Esophagus squamous epithelium (tissue), 5 donors: Measurements from ENCODE around the gene PODNL1. TPM values are rescaled to one million over a fixed set of nuclear protein-coding genes. Genes with fewer than 3 reads are reported as not detected.

ENCODE experiments used
- DNase-seq: peaks from one replicate; lab custom pipeline; 2025; lab: John Stamatoyannopoulos, UW
- H3K27ac ChIP-seq, 4 donors: fragments of 200-600 bp; sonication (generic); one replicate each; pipeline ENCODE4 v1.5.1; 2016 to 2019; ENCODE audit warnings: mild to moderate bottlenecking in 1 of 4
- H3K27me3 ChIP-seq, 4 donors: fragments of 200-600 bp; sonication (generic); 1 replicate in 3 of 4; 2 replicates in 1 of 4; pipeline versions ENCODE4 v1.5.1 to v1.6.0; 2017 to 2021; ENCODE audit warnings: antibody characterized with exemption in 1 of 4
- H3K36me3 ChIP-seq, 3 donors: fragments of 200-600 bp; sonication (generic); one replicate each; pipeline ENCODE4 v1.5.1; 2016 to 2019
- H3K4me1 ChIP-seq, 3 donors: fragments of 200-600 bp; sonication (generic); one replicate each; pipeline ENCODE4 v1.5.1; 2017 to 2019
- H3K4me3 ChIP-seq, 4 donors: fragments of 200-600 bp; sonication (generic); 1 replicate in 3 of 4; 2 replicates in 1 of 4; pipeline ENCODE4 v1.5.1; 2016 to 2019; ENCODE audit warnings: mild to moderate bottlenecking in 2 of 4, moderate library complexity in 1 of 4
- H3K9me3 ChIP-seq, 3 donors: fragments of 200-600 bp; sonication (generic); one replicate each; pipeline ENCODE4 v1.5.1; 2016 to 2019
- CTCF ChIP-seq, 6 experiments: fragments of 450-650 bp in 4 of 6; fragments of 200-600 bp in 2 of 6; sonication (generic) in 2 of 6; IDR thresholded peaks; one replicate each; pipeline ENCODE4 v1.5.1; 2016 to 2019; ENCODE audit warnings: antibody characterized with exemption in 6 of 6, mild to moderate bottlenecking in 4 of 6, moderate library complexity in 4 of 6
- POLR2A ChIP-seq, 4 donors: fragments of 450-650 bp; IDR thresholded peaks; one replicate each; pipeline ENCODE4 v1.6.1; 2017; ENCODE audit warnings: antibody characterized with exemption in 4 of 4, mild to moderate bottlenecking in 4 of 4, moderate library complexity in 3 of 4
- WGBS, 2 donors: methylation state at CpG; one replicate each; pipeline ENCODE4 v1.1.5; 2018; 5-methylcytosine and 5-hydroxymethylcytosine counted together
- intact Hi-C: fragments of 100-400 bp; cut with DNase I; formaldehyde crosslinking; loops from one replicate; pipeline ENCODE4 v1.15.0; 2022
- total RNA-seq, 4 donors: library from RNA; depleted of rRNA; stranded (reverse); fragments of >200 nt; gene quantifications; one replicate each; pipeline ENCODE4 v1.1.0, GENCODE V29; 2016
- donor health status: DM: yes; HTN: yes; CAD: no.

The PODNL1 gene
- total RNA-seq, 4 donors from 2014 or later, result 2.3 to 8.0 (median 3.3) TPM

- Histone ChIP-seq H3K36me3 (peaks cover 0 to 43% (median 5%) of the 10 kb centered on the region in 3 donors), H3K4me3 (no peak overlapping the region), H3K9me3 (no peaks in the 10 kb centered on the region), H3K27me3 (no peaks in the 10 kb centered on the region), H3K4me1 (peaks cover 28 to 53% (median 29%) of the 10 kb centered on the region in 3 donors), H3K27ac (no peak overlapping the region)
- 70 to 76% methylated on average over 3 to 5 of the region's 17 CpGs for WGBS, 2 donors
- intact Hi-C loops, result no loop called here
- no peak for DNase-seq
- TF ChIP-seq CTCF (IDR thresholded peaks at IDR 0.05) (no peak), POLR2A (IDR thresholded peaks at IDR 0.05) (no peak)
Measured at GRCh38 chr19:13981988-13982501, 43.8 kb upstream of the PODNL1 start.

GRCh38 chr19:13981467-13981866 is 43.2 kb upstream of the PODNL1 start:
- Histone ChIP-seq H3K4me3 (no peak overlapping the region), H3K9me3 (no peaks in the 10 kb centered on the region), H3K27ac (no peak overlapping the region), H3K36me3 (peaks cover 0 to 46% (median 5%) of the 10 kb centered on the region in 3 donors), H3K4me1 (peaks cover 22 to 48% (median 25%) of the 10 kb centered on the region in 3 donors), H3K27me3 (no peaks in the 10 kb centered on the region)
- intact Hi-C loops, result no loop called here
- DNase-seq, result no peak
- no peak for TF ChIP-seq CTCF (IDR thresholded peaks at IDR 0.05)
- TF ChIP-seq POLR2A (IDR thresholded peaks at IDR 0.05), result no peak
- WGBS, 2 donors, result 80 to 82% methylated on average over 7 to 9 of the region's 9 CpGs

- H3K27ac ChIP-seq, result no peak overlapping the region
- H3K36me3 ChIP-seq, result peaks cover 0 to 51% (median 5%) of the 10 kb centered on the region in 3 donors
- DNase-seq, result no peak
- TF ChIP-seq POLR2A (IDR thresholded peaks at IDR 0.05) (no peak), CTCF (IDR thresholded peaks at IDR 0.05) (no peak)
- intact Hi-C loops, result no loop called here
- no peaks in the 10 kb centered on the region for H3K27me3 ChIP-seq
- 100% methylated on average over 2 of the region's 5 CpGs; no CpG with 5 or more reads in 1 of the 2 donors for WGBS, 2 donors
- peaks cover 17 to 43% (median 25%) of the 10 kb centered on the region in 3 donors for H3K4me1 ChIP-seq
- H3K4me3 ChIP-seq, result no peak overlapping the region
- no peaks in the 10 kb centered on the region for H3K9me3 ChIP-seq
Measured at GRCh38 chr19:13981021-13981420, 42.8 kb upstream of the PODNL1 start.

DNA sequence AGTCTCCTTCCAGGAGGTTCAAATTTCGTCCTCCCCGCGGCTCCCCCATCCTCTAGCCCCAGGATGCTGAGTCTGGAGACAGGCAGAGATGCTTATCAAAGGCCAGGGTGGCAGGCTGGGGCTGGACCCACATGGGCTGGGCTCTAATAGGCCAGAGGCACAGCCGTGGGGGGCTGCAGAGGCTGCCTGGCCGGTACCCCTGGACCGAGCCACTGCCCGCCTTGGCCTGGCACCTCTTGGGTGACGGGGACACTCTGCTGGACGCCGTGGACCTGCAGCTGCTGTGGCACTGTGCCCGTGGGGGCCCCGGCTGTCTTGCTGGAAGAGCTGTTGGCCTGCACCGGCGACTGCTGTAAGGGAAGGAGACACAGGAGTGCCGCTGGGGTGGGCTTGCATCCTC is 42.1 kb upstream of the PODNL1 start:
- peaks cover 11 to 36% (median 21%) of the 10 kb centered on the region in 3 donors for H3K4me1 ChIP-seq
- H3K27me3 ChIP-seq, result no peaks in the 10 kb centered on the region
- H3K36me3 ChIP-seq, result peaks cover 0 to 58% (median 5%) of the 10 kb centered on the region in 3 donors
- TF ChIP-seq CTCF (IDR thresholded peaks at IDR 0.05) (no peak), POLR2A (IDR thresholded peaks at IDR 0.05) (no peak)
- intact Hi-C loops, result no loop called here
- no peak overlapping the region for H3K27ac ChIP-seq
- no peaks in the 10 kb centered on the region for H3K9me3 ChIP-seq
- no CpG with 5 or more reads among the region's 15 CpGs for WGBS, 2 donors
- H3K4me3 ChIP-seq, result no peak overlapping the region
- DNase-seq, result no peak

DNA sequence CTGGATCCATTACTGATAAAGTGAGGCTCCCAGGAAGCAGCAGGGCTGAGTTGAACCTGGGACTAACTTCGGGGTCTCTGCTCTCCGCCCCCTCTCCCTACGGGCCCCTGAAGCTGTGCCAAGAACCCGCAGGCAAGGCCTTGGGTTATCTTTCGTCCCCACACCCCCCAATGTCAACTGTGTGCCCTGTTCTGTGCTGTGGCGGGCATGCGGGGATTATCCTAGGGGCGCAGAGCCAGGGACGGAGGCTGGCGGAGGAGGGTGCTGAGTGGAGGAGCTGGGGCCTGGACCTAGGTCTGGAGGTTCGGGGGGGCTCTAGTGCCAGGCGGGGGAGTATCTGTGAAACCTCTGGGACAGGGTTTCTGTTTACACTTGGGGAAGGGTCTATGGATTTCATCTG is 41.5 kb upstream of the PODNL1 start:
- H3K4me3 ChIP-seq, result peak overlapping the region in 2 of 4 donors; percentile 49 to 60

More for the DNA sequence above, 41.5 kb upstream of the PODNL1 start:
- Histone ChIP-seq H3K36me3 (peaks cover 0 to 62% (median 5%) of the 10 kb centered on the region in 3 donors), H3K9me3 (no peaks in the 10 kb centered on the region), H3K4me1 (peaks cover 11 to 32% (median 21%) of the 10 kb centered on the region in 3 donors), H3K27me3 (no peaks in the 10 kb centered on the region), H3K27ac (peak overlapping the region in 2 of 4 donors; percentile 82 to 84)
- DNase-seq, result no peak
- TF ChIP-seq CTCF (IDR thresholded peaks at IDR 0.05), result no peak
- no peak for TF ChIP-seq POLR2A (IDR thresholded peaks at IDR 0.05)
- intact Hi-C loops, result no loop called here
- WGBS, 2 donors, result 60 to 69% methylated on average over 5 to 12 of the region's 12 CpGs
